OCI-LY1 (cell line): Measurements from ENCODE around the gene GADD45B.

Experiments used
- H2AFZ ChIP-seq: fragments of 200-600 bp; sonication (generic), shearing (Covaris generic); 2 replicates; pipeline ENCODE4 v1.6.0; 2014; ENCODE audit warnings: antibody characterized with exemption, mild to moderate bottlenecking, low read length
- H3F3A ChIP-seq: fragments of 200-600 bp; sonication (generic), shearing (Covaris generic); 2 replicates; pipeline ENCODE4 v1.6.0; 2014; ENCODE audit warnings: mild to moderate bottlenecking, antibody characterized with exemption, low read length, moderate library complexity; ENCODE audit not compliant: insufficient read depth
- H3K27ac ChIP-seq: fragments of 200-600 bp; sonication (generic); 2 replicates; pipeline ENCODE4 v1.5.1; 2014; ENCODE audit warnings: low read length, mixed run types, mild to moderate bottlenecking, low read depth; ENCODE audit not compliant: poor library complexity, severe bottlenecking
- H3K27me3 ChIP-seq: fragments of 200-600 bp; sonication (generic); 2 replicates; pipeline ENCODE4 v1.6.0; 2014; ENCODE audit warnings: antibody characterized with exemption, mild to moderate bottlenecking, low read length, moderate library complexity; ENCODE audit not compliant: insufficient read depth
- H3K36me3 ChIP-seq: fragments of 200-600 bp; sonication (generic); 2 replicates; pipeline ENCODE4 v1.6.1; 2014; ENCODE audit warnings: mild to moderate bottlenecking, antibody characterized with exemption, low read length, moderate library complexity, mixed read lengths; ENCODE audit not compliant: insufficient read depth
- H3K4me1 ChIP-seq: fragments of 200-600 bp; sonication (generic); 2 replicates; pipeline ENCODE4 v1.5.1; 2014; ENCODE audit warnings: mild to moderate bottlenecking, low read length, moderate library complexity; ENCODE audit not compliant: insufficient read depth, severe bottlenecking
- H3K4me2 ChIP-seq: fragments of 200-600 bp; sonication (generic), shearing (Covaris generic); 2 replicates; pipeline ENCODE4 v1.6.1; 2014; ENCODE audit warnings: low read length
- H3K4me3 ChIP-seq: fragments of 200-600 bp; sonication (generic); 2 replicates; pipeline ENCODE4 v1.5.1; 2014; ENCODE audit warnings: low read length, low read depth, mild to moderate bottlenecking, mixed read lengths; ENCODE audit not compliant: poor library complexity, severe bottlenecking
- H3K79me2 ChIP-seq: fragments of 200-600 bp; shearing (Covaris generic); 2 replicates; pipeline ENCODE4 v1.6.1; 2016; ENCODE audit warnings: mixed run types, low read length, mixed read lengths; ENCODE audit not compliant: insufficient read depth
- H3K9ac ChIP-seq: fragments of 200-600 bp; sonication (generic), shearing (Covaris generic); 2 replicates; pipeline ENCODE4 v1.6.1; 2014; ENCODE audit warnings: mild to moderate bottlenecking, low read length, mixed read lengths
- H3K9me2 ChIP-seq: fragments of 200-600 bp; sonication (generic), shearing (Covaris generic); 2 replicates; pipeline ENCODE4 v1.6.1; 2014; ENCODE audit warnings: low read depth, mild to moderate bottlenecking, low read length, mixed read lengths
- H3K9me3 ChIP-seq: fragments of 200-600 bp; shearing (Covaris generic); 2 replicates; pipeline ENCODE4 v1.6.1; 2014; ENCODE audit warnings: low read length, mixed read lengths
- H4K20me1 ChIP-seq: fragments of 200-600 bp; sonication (generic), shearing (Covaris generic); 2 replicates; pipeline ENCODE4 v1.6.0; 2016; ENCODE audit warnings: mild to moderate bottlenecking, low read length; ENCODE audit not compliant: insufficient read depth
- CTCF ChIP-seq: fragments of 200-600 bp; sonication (generic), shearing (Covaris generic); IDR thresholded peaks from 2 replicates; pipeline ENCODE4 v1.5.1; 2017; ENCODE audit warnings: mild to moderate bottlenecking, antibody characterized with exemption, low read length, moderate library complexity, mixed read lengths
- EZH2 ChIP-seq: fragments of 200-600 bp; sonication (generic), shearing (Covaris generic); IDR thresholded peaks from 2 replicates; pipeline ENCODE4 v1.8.0; 2017; ENCODE audit warnings: borderline replicate concordance, mixed run types, mild to moderate bottlenecking, antibody characterized with exemption, low read length, moderate library complexity, mixed read lengths

GADD45B gene

GRCh38 chr19:2495651-2496316 lies 19.9 kb downstream of the GADD45B start:
- Histone ChIP-seq H3K9ac (no peak overlapping the region), H3K4me3 (no peak overlapping the region), H4K20me1 (no peaks in the 10 kb centered on the region), H3K36me3 (no peaks in the 10 kb centered on the region), H3K4me2 (no peak overlapping the region), H3F3A (no peaks in the 10 kb centered on the region; the same call in 1 of the 2 replicates), H3K79me2 (no peaks in the 10 kb centered on the region), H2AFZ (no peak overlapping the region), H3K4me1 (peaks cover 30% of the 10 kb centered on the region), H3K9me2 (no peaks in the 10 kb centered on the region), H3K27me3 (peaks cover 11% of the 10 kb centered on the region; the same call in 1 of the 2 replicates), H3K9me3 (no peaks in the 10 kb centered on the region), H3K27ac (no peak overlapping the region)
- TF ChIP-seq EZH2 (no peak), CTCF (no peak)

- peaks cover 20% of the 10 kb centered on the region for H3K4me1 ChIP-seq
- H3K9me3 ChIP-seq = no peaks in the 10 kb centered on the region
- no peaks in the 10 kb centered on the region; the same call in 1 of the 2 replicates for H3F3A ChIP-seq
- H3K27ac ChIP-seq = no peak overlapping the region
- peaks cover 11% of the 10 kb centered on the region; the same call in 1 of the 2 replicates for H3K27me3 ChIP-seq
- H2AFZ ChIP-seq = no peak overlapping the region
- no peaks in the 10 kb centered on the region for H3K9me2 ChIP-seq
- H3K4me3 ChIP-seq = no peak overlapping the region
- H3K4me2 ChIP-seq = no peak overlapping the region
- H3K79me2 ChIP-seq = no peaks in the 10 kb centered on the region
- no peak for TF ChIP-seq CTCF
- TF ChIP-seq EZH2 = no peak
- no peaks in the 10 kb centered on the region for H4K20me1 ChIP-seq
- no peaks in the 10 kb centered on the region for H3K36me3 ChIP-seq
- no peak overlapping the region for H3K9ac ChIP-seq
Measured at GRCh38 chr19:2497186-2497585, 21.3 kb downstream of the GADD45B start.

GRCh38 chr19:2500156-2500555 lies 24.2 kb downstream of the GADD45B start:
- TF ChIP-seq EZH2 (no peak), CTCF (no peak)
- Histone ChIP-seq H3K27ac (no peak overlapping the region), H3K4me1 (peaks cover 3% of the 10 kb centered on the region), H3K9me2 (no peaks in the 10 kb centered on the region), H4K20me1 (no peaks in the 10 kb centered on the region), H3K9ac (no peak overlapping the region), H3K36me3 (no peaks in the 10 kb centered on the region), H3K4me3 (no peak overlapping the region), H3K27me3 (peaks cover 6% of the 10 kb centered on the region; the same call in 1 of the 2 replicates), H3F3A (no peaks in the 10 kb centered on the region), H2AFZ (no peak overlapping the region), H3K9me3 (no peaks in the 10 kb centered on the region), H3K4me2 (no peak overlapping the region), H3K79me2 (no peaks in the 10 kb centered on the region)
